Measurements from ENCODE around the gene ATG9B. TPM values are rescaled to one million over a fixed set of nuclear protein-coding genes. Genes with fewer than 3 reads are reported as not detected.

The ATG9B gene
- total and polyA plus RNA-seq, 2 donors (not counting 3 experiments of a cell fraction or from before 2014, with no cell fraction given): 0.04 TPM; not detected in 1

DNA sequence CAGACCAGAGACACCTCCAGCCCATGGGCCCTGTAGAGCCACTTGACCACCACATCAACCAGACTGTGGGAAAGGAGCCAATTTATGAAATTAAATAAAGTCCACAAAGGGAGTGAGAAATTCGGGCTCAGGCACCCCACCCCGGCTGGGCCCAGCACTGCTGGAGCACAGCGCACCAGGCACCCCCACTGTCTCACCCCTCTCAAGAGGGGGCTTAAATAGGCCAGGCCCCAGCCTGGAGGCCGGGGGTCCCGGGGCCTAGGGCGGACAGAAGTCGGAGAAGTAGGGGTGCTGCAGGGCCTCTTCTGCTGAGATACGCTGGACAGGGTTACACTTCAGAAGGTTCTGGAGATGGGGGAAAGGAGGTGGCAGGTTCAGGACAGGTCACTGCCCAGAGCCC, 29.5 kb upstream of the ATG9B start:
- TF ChIP-seq MYC (IDR thresholded peaks at IDR 0.05; ENCODE audit: low read depth, low read length) (no peak), GATA2 (IDR thresholded peaks at IDR 0.05; ENCODE audit: insufficient read depth, insufficient read length, low read depth, low read length) (no peak), JUN (IDR thresholded peaks at IDR 0.05; ENCODE audit: borderline replicate concordance, insufficient read depth, insufficient read length, low read depth) (no peak), FOS (IDR thresholded peaks at IDR 0.05; ENCODE audit: borderline replicate concordance, insufficient read depth, low read length) (no peak), EZH2 (IDR thresholded peaks at IDR 0.05; ENCODE audit: borderline replicate concordance, low read depth, low read length, severe bottlenecking) (no peak), POLR2A (IDR thresholded peaks at IDR 0.05; ENCODE audit: low read depth, low read length) (no peak), POLR2AphosphoS5 (IDR thresholded peaks at IDR 0.05; ENCODE audit: insufficient read depth, low read depth, low read length) (no peak)
- TF ChIP-seq, protein P1, sequence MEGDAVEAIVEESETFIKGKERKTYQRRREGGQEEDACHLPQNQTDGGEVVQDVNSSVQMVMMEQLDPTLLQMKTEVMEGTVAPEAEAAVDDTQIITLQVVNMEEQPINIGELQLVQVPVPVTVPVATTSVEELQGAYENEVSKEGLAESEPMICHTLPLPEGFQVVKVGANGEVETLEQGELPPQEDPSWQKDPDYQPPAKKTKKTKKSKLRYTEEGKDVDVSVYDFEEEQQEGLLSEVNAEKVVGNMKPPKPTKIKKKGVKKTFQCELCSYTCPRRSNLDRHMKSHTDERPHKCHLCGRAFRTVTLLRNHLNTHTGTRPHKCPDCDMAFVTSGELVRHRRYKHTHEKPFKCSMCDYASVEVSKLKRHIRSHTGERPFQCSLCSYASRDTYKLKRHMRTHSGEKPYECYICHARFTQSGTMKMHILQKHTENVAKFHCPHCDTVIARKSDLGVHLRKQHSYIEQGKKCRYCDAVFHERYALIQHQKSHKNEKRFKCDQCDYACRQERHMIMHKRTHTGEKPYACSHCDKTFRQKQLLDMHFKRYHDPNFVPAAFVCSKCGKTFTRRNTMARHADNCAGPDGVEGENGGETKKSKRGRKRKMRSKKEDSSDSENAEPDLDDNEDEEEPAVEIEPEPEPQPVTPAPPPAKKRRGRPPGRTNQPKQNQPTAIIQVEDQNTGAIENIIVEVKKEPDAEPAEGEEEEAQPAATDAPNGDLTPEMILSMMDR (IDR thresholded peaks at IDR 0.05; ENCODE audit: extremely low read depth in 1 of 2, insufficient read depth in 1 of 2, low read depth in 1 of 2, low read length in 2 of 2): no peak
- TF ChIP-seq, protein P2, sequence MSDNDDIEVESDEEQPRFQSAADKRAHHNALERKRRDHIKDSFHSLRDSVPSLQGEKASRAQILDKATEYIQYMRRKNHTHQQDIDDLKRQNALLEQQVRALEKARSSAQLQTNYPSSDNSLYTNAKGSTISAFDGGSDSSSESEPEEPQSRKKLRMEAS (IDR thresholded peaks at IDR 0.05; ENCODE audit: insufficient read depth, insufficient read length): no peak
- no peak overlapping the region for H3K4me2 ChIP-seq (ENCODE audit: insufficient read depth, low read length)
- H3K36me3 ChIP-seq (ENCODE audit: control insufficient read depth in 2 of 2, extremely low read depth in 1 of 2, insufficient read depth in 2 of 2, low read length in 2 of 2): no peaks in the 10 kb centered on the region
- ChIA-PET CTCF (no interaction called here), POLR2A (no interaction called here)
- BruUV-seq (replicated peaks): no TSS peak
- dilution Hi-C loops (cut with MboI; ENCODE audit: extremely low pct_ligation_motif_present, low sequenced_read_pairs): no loop called here
- intact Hi-C loops (cut with micrococcal nuclease): no loop called here
- no peak overlapping the region for H3K27ac ChIP-seq (ENCODE audit: insufficient read depth, low read depth, low read length)
- H3K27me3 ChIP-seq (ENCODE audit: control insufficient read depth in 2 of 2, insufficient read depth in 2 of 2, low read length in 2 of 2): peaks cover 0 to 4% of the 10 kb centered on the region in 2 experiments
- no peak for DNase-seq (ENCODE audit: low read depth, low spot score)
- H3K4me1 ChIP-seq (ENCODE audit: control insufficient read depth, extremely low read depth, insufficient read depth, low read length): peaks cover 13% of the 10 kb centered on the region
- H3K4me3 ChIP-seq (replicated peaks in 1 of 3; ENCODE audit: insufficient read depth in 1 of 3, low read depth in 1 of 3, low read length in 3 of 3): no peak overlapping the region
- FAIRE-seq: no peak
- H2AFZ ChIP-seq (ENCODE audit: low read depth, low read length): no peak overlapping the region
- no peaks in the 10 kb centered on the region for H3K9me1 ChIP-seq (replicated peaks; ENCODE audit: control insufficient read depth, extremely low read depth, insufficient read depth, low read length)
- no peaks in the 10 kb centered on the region for H3K79me2 ChIP-seq (ENCODE audit: control insufficient read depth, insufficient read depth, low read length)
- no peaks in the 10 kb centered on the region for H4K20me1 ChIP-seq (replicated peaks; ENCODE audit: control insufficient read depth, extremely low read depth, insufficient read depth, low read length)
- no peak overlapping the region for H3K9ac ChIP-seq (replicated peaks; ENCODE audit: extremely low read depth, insufficient read depth, low read length)
- H3K9me3 ChIP-seq (replicated peaks; ENCODE audit: control insufficient read depth, insufficient read depth, low read length): no peaks in the 10 kb centered on the region
